GM21576 (cell line): ENCODE results near the gene RASA1.

Experiments used
- ATAC-seq: cut with Tn5 transposase; IDR thresholded peaks from one replicate; pipeline ENCODE4 v1.9.1; 2021; ENCODE audit warnings: mild to moderate bottlenecking, moderate library complexity; ENCODE audit not compliant: unreplicated experiment

The RASA1 gene

DNA sequence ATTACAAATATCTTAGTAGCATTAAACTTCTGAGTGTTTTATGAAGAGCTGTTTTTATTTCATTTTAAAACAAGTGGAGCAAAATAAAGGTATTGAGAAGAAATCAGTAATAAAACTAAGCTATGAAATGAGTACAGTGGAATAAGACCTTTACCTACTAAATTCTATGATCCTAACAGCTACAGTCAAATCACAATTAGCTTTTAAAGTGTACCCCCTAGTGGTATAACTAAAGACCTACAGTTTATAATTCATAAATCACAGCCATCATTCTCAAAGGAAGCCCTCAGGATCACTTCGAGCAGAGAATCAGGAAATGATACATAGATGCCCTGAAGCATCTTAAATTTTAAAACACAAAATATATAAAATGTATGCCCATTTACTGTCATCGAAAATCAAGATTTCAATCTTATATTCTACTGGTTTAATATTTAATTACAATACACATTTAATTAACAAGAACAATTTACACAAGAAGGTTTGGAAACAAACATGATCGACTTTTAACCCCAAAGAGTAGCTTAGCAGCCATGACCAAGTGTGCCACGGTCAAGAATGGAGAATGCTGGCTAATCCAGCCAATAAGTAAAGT lies 132.7 kb downstream of the RASA1 start:
- peak; percentile 71 for ATAC-seq

DNA sequence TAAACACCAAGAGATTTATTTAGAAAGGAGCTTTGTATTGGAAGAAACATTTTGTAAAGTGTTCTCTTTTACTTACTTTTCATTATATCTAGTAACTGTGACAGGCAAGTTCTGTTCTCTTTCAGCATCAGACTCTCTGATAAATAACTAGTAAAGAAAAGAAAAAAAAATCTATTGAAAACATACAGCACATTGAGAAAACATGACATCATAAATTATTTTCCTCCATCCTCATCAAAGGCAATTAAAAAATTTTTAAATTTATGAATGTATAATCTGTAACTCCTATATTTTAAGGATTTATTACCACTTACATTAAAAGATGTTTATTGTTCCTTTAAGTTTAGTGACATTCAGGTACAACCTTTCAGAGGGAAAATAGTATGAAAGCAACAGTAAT lies 133.9 kb downstream of the RASA1 start:
- ATAC-seq: no peak

DNA sequence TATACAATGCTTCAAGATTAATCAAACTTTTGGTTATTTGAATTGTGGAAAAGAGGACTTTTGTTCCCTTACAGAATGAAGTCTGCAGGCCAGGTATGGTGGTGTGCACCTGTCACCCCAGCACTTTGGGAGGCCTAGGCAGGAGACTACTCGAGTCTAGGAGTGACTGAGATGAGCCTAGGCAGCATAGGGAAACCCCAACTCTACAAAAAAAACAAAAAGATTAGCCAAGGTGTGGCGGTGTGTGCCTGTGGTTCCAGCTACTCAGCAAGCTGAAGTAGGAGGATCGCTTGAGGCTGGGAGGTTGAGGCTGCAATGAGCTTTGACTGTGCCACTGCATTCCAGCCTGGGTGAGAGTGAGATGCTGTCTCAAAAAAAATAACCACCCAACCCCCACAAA lies 135.7 kb downstream of the RASA1 start:
- no peak for ATAC-seq

DNA sequence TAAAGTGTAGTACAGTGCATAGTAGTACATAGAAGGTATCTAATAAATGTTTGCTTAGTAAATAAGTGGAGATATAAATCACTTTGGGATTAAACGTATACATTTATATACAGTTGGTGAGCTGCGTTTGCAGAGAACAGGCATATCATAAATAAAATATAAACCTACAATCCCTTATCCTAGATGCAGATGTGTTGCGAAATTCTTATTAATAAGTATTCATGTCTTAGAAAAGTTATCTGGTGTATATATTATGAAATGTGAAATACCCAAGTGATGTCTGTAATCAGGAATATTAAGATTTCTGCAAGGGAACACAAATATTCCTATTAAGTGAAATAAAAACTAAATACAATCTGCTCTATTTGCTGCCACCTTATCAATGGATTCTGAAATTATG lies 136.2 kb downstream of the RASA1 start:
- ATAC-seq: no peak

DNA sequence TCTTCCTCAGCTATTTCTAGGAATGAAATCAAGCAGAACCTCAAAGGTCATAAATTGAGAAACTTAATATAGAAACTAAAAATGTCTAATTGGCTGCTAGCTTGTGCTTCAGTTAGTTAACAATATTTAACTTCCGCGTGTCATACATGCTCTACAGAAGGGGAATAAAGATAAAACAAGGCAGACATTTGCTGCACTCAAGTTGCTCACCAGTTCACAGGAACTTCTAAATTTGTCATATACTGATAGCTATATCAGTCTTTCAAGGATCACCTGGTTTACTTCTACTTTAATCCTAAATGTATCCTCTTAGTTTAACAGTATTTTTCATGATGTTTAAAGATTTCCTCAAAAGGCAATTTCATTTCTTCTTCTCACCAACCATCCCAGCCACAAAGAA lies 136.7 kb downstream of the RASA1 start:
- ATAC-seq: no peak

DNA sequence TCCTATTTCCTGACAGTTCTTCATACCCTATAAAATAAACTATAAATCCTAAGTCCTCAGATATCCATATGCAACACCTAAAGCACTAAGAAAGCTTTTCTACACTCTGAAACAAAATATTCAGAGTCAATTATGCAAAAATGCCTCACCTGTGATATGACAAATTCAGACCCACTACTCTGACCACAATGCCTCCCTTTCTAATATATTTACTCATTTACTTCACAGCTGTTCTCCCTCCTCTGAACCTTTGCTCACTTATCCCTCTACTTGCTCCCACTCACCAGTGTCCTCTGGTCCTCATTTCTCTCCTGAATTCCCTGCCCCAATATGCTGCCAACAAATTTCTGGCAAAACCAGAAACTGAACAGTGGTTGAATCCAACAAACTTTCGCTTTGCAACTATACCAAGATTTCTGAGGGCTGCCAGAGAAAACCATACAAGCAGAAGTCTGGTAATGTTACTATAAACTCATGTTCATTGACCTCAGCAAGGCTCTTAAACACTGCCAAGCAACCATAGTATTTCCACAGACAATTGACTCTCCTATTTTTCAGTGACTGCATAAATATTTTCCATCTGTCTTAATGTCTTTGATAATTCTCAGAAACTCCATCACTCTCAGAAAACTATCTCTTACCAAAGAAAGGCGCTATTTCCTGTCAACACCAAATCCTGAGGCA lies 137.9 kb downstream of the RASA1 start:
- no peak for ATAC-seq

DNA sequence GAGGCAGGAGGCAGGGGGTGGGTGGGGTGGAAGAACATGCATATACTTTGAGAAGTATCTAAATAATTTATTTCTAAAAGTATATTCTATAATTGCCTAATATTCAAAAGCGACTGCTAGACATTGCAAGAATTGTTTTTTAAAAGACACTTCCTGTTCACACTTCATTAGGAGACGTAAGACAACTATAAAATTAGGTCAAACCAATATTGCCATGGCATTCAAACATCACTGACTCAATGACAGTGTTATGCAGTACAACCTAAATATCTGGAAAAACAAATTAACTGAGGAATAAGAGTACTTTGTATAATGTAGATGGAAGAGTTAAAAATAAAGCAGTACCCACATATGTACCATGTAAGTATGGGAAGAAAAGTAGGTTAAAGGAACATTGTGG lies 140.5 kb downstream of the RASA1 start:
- no peak for ATAC-seq

DNA sequence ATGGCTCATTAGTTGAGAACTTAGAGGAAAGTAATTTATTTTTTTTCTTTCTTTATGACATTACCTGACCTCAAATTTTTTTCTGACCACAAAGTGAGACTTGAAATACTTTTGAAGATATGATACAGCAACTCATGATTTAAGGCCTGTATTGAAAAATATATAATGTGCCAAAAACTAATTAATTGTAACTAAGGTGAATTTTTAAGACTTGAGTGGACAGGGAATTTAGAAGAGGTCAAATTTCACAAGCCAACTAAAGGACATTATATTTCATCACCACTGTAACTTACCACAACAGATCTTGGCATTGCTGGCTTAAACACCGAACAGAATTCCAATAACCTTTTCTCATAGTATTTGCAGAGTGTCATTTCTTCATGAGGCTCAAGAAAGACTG lies 143.2 kb downstream of the RASA1 start:
- no peak for ATAC-seq

DNA sequence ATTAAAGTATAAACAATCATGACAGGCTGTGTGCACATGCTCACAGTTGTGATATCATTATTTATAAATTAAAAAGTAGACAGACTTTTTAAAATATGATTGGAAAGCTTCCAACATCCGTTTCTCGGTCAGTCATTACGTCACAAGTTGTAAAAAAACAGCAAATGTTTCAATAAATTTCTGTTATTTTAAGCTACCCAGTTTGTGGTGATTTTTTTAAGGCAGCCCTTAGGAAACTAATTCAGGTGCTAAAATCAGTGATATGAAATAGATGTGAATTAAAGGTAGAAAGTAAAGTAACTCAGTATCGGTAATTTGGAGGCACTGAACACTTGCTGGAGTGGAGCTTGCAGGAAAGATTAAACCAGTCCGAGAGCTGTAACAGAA lies 143.9 kb downstream of the RASA1 start:
- ATAC-seq: no peak

DNA sequence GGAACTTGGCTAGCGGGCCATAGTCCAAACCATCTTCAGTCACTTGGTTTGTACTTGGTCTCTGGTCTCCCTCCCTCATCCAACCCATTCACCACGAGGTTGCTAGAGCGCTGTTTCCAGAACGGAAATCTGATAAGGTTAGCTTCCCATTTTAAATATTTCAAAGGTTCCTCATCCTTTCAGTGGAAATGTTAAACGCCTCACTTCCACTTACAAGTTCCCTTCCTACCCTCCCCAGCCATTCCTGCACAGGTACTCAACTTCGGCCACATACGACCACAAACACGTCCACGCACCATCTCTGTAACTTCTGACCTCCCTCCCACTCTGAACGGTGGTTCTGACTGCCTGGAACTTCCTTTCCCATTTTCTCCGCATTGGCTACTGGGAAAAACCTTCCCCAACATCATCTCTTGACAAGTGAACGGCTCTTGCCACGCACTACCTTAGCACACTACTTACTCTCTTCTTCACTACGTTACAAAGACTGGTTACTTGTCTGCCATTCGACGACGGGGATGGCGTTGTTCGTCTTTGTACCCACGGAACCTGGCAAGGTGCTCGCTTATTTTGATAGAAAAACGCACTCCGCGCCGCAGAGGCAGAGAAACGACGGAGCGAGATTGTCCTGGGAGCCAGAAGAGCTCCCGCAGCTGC lies 144.4 kb downstream of the RASA1 start:
- ATAC-seq: peak; percentile 12

DNA sequence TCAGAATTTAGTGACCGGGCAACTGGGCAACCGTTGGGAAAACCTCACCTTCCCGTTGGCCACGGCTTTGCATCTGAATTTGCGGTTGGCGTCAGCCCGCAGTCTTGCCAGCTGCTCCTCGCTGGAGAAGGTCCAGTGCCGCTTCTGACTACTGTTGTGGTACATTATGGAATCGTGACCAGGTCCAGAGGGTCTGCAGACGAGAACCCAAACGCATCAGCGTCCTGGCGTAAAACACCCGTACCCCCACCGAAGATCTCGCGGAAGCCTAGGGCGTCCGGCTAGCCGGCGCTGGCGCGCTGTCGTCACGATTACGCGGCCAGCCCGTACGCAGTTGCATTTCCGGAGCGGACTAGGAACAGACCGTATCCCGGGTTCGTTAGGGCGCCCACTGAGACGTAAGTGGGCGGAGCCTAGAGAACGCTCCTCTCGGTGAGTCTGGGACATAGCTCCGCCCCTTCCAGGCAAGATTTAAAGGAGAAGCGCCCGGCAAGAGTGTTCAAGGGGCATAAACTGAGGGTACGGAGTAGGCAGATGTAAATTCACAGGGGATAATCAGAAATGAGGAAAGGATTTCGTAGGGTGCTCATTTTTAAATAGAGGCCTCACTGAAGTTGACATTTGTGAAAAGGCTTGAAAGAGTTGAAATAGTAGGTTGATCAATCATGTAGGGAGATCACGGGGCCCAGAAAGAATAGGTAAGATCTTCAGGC lies 145.1 kb downstream of the RASA1 start, which contains the start of gene CCNH:
TSS of gene CCNH (minus strand) at position 301 of the 713 bp plus-strand sequence. CDS start at position 165, 136 bp downstream.
- peak; percentile 99 for ATAC-seq

DNA sequence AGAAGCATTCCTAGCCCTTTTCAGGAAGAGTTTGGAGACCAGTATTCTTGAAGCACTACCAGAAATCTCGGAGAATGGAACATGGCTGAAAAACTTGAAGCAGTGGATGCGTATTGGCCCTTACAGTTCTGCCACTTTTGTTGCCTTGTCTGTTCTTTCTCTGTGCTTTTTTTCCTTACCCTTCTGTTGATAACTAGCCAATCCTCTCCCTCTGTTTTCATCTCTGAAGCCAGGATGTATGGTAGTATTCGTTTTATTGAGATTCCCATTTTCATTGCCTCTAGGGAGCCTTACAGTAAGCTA lies 145.6 kb downstream of the RASA1 start:
- no peak for ATAC-seq

DNA sequence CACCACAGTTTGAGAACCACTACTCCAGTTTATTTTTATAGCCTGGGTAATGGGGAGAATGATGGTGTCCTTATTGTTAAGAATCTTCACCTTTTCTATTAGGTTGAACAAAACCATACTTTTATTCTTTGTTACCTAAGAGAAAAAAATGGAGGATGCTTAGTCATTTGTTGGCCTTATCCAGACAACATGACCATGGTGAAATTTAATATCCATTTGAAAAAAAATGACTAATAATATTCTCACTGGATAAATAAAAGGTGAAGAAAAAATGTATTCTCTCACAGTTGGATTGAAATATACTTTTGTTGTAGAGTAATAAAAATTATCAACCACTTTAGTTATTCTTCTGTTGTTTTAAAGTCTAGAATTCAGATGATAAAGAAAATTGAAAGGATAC lies 150.8 kb downstream of the RASA1 start:
- no peak for ATAC-seq

DNA sequence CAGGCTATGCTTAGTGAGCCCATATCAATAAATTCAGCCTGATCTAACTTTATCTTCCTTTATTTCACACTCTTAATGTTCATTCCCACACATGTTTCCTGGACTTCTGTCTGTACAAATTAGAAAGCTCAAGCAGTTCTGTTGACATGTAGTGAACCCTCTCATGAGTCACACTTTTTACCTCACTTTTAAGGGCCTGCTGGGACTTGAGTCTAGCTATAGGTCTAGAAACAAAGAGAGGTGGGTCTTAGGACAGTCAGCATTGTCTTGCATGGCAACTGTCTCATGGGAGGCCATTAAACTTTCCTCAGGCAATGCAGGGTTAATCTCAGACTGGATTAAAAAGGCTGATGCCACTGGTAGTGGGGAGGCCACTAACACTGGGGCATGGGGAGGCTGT lies 153.6 kb downstream of the RASA1 start:
- no peak for ATAC-seq

DNA sequence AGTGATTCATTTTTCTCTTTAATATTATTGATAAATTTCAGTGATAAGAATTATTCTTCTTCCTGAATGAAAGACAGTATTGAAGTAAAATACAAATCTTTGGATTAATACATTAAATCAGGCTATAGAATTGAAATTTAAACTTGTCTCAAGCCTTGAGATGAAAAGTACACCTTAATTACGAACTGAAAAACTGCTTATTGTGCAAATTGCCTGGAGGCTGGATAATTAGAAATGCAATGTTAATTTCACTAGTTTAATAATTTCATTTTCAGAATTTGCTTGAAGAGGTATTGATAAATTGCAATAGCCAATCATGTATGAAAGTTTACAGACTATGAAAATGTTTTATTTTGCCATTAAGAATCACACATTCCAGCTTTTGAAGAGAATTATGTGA lies 156.1 kb downstream of the RASA1 start:
- no peak for ATAC-seq

DNA sequence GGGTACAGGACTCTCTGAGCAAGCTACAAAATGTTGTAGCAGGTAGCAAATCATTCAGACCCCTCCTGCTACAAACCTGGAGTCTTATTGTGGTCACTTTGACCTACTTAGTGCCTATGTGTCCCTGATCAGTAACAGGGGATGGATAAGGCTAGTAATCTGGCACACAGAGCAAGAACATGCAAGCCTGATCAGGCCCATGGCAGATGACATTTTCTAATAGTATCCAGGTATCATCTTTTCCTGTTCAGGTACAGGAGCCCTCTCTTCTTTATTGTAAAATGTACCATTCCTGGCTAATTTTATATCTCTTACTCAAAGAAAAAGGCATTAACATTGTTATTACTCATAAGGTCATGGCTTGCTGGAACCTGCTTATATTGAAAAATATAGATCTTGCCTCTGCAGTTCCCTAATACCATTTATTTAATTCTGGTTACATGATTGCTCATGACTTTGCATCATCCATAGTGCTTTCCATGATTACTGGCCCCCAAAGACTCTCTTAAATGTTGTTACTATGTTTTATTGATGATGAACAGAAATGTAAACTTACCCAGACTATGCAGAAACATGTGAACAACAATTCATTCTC lies 163.3 kb downstream of the RASA1 start:
- no peak for ATAC-seq

DNA sequence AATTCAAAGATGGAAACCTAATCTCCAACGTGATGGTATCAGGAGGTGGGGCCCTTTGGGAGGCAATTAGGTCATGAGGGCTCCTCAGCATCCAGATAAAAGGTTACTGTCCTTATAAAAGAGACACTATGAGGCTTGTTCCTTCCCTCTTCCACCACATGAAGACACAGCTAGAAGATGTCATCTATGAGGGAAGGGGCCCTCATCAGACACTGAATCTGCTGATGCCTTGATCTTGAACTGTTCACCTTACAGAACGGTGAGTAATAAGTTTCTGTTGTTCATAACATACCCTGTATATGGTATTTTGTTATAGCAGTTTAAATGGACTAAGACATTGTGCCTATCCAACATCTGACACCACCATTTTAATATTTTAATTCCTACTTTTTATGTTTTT lies 164.8 kb downstream of the RASA1 start:
- ATAC-seq: no peak

DNA sequence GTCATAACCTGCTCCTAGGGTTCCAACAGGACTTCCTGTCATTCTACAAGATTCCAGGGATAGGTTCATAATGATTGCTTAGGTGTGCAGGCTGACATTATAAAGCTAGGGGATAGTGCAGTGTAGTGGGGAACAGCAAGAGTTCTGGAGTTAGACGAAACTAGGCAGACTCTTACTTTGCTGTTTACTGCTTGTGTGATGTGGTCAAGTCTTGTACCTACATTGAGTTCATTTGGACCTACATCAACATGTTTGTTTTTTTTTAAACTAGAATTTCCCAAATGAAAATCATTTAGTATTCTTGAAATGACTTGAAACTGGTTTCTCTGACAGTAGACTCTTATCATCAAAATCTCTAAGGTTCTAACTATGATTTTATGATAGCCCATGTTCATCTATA lies 166.3 kb downstream of the RASA1 start:
- ATAC-seq: no peak

DNA sequence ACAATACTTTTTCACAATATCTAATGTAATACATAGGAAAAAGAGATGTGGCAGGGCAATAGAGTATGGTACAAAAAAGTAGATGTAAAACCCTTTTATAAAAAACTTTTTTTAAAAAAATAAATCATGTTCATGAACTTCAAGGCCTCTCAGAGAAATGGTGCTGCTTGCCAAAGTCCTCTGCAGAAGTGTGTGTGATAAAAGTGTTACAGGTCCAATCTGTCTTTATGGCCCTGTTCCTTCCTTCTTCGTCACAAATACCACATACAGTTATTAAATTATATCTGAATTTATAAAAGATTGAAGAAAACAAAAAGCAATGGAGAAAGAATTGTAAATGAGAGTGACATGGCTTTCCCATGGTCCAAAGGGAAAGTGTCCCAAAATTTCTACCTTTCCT lies 166.8 kb downstream of the RASA1 start:
- ATAC-seq: no peak

DNA sequence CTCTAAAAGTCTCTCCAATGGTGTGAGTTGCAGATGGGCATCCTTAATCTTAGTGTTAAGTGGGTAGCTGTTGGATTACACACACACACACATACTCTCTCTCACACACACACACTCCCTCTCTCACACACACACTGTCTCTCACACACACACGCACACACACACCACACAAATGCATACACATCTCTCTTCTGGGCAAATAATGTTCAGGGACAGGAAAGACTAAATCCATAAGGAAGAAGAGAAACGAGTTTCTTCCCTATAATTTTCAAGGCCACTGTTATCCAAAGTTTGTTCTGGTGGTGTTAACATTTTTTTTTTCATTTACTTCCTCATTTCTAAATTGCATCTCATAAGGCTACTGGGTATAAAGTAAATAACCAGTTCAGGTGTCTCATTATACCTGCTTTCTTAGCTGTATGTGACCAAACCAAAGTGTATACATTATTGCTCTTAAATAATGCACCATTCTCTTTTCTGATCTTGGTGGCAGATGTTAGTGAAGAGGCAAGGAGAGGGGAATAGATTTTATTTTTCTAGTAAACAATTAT lies 167.5 kb downstream of the RASA1 start:
- ATAC-seq: no peak

DNA sequence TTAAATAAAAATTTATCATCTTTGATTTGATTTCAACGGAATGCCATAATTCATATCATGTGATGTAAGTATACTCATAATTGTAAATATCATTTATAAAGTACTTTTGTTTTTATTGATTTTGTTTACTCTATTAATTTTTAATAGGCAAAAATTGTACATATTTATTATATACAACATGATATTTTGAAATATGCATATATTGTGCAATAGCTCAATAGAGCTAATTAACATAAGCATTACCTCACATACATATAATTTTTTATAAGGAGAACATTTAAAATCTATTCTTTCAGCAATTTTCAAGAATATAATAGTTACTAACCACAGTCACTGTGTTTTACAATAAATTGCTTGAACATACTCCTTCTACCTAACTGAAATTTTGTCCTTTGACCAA lies 170.0 kb downstream of the RASA1 start:
- no peak for ATAC-seq
